NCI-H2081 treated with DMSO at 0.1 percent for 48 hours (cell line): Measurements from ENCODE around the gene E2F3.
A peak's percentile ranks its signal among the peaks of the same experiment; 100 is the strongest.
"Not testable (repeated sequence)": the region's sequence is repeated elsewhere in the genome, so short reads cannot be mapped to it uniquely, and the experiment has no call there.

ENCODE experiments used
- DNase-seq: peaks from one replicate; lab custom pipeline; 2025; lab: John Stamatoyannopoulos, UW

The E2F3 gene

DNA sequence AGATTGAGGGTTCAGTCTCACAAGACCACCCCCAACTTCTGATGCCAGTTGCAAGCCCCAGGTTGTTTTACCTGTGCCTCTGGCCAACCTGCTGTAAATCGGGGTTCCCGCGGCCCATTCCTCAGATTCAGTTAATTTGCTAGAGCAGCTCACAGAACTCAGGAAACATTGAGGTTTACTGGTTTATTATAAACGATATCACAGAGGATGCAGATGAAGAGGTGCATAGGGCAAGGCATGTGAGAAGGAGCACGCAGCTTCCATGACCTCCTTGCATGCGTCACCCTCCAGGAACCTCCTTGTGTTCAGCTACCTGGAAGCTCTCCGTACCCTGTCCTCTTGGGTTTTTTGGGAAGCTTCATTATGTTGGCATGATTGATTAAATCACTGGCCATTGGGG is 66.5 kb downstream of the E2F3 start:
- DNase-seq = no peak

DNA sequence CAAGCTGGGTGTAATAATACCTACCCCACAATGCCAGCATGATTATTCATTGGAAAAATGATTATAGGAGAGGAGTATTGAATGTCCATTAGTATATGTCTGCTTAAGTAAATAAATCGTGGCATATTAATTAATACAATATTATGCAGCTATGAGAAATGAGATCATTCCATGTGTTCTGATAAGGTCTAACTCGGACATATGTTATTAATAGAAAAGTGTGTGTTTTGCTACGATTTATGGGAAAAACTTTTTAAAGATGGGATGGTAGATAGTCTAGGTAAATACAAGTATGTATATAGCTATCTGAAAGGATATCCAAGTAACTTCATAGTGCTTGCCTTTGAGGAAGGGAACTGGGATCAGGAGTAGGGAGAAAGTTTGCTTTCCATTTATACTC is 71.1 kb downstream of the E2F3 start:
- DNase-seq = no peak

DNA sequence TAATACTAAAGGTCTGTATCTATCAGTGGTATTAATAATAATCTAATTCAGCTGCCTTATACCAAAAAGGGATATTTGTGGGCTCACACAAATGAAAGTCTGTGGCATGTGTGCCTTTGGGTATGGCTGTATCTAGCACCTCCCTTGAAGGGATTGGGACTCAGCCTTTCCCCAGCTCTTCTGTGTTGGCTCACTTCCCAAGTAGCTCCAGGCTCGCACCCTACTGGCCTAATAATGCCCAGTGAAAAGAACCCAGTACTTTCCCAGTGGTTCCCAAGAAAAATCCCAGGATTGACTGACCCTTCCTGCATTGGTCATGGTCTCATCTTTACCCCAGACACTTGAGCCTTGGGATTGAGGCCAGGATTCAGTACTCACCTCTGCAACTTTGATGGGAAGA is 71.8 kb downstream of the E2F3 start:
- DNase-seq = no peak

DNA sequence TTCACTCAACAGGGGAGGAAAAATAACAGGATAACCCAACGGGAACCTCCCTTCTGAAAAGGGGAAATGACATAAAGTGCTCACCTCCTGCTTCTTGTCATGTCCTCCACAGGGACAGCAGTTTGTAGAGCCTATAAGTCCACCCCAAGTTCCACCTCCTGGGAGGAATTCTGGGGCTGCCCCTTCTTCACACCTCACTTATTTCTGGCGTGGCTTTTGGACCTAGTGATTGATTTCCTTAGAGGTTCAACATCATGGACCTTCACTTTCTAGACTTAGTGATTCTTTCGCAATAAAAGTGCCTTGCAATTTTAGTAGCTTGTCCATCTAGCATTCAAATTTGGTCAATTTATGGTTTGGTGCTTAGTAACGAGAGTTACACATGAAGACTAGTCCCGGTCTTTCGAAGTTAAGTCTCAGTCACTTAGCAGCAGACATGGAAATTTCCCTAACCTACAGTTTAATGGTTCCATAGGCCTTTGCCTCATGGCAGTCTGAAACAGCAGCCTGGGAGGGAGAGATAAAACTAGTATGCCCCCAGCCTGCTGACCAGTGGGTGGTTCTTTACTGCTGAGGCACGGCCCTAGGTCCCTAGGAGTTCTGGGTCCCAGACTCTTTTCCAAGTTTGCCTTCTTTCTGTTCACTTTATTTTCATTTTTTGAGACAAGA is 73.3 kb downstream of the E2F3 start:
- no peak for DNase-seq

DNA sequence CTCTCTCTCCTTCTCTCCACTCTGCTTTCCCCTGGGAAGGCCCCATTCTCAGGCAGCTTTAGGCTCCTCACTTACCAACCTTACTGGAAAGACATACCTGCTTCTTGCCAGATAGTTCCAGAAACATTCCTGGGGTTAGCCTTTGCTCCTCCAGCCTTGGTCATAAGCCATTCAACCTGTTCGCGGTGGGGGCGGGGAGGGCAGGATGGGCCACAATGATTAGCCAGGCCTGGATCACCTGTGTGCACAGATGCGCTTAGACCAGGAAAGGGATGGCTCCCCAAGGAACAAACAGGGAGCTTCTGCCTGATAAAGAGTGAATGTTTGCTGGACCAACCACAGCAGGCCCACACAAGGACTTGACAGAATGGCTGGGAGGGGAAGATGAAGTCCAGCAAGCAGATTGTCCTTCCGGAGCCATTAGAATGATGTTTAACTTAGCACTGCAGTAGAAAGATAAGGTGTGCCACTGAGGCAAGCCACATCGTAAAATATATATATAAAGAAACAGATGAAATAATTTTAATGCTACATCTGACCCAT is 74.9 kb downstream of the E2F3 start:
- DNase-seq = no peak

DNA sequence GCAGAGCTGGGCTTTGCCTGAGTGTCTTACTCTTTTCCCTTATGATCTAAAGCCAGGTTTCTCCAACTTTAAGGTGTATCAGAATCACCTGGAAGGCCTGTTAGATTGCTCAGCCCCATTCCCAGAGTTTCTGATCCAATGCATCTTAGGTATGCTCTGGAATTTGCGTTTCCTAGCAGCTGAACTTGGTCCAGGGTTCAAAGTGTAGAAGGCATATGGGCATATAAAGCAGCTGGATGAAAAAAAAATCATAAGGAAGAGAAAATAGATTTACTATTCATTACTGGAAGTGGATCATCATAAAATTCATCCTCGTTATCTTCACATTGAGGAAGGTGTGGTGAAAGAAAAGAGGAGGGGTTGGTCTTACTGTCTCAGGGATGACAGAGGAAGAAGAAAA is 75.8 kb downstream of the E2F3 start:
- no peak for DNase-seq

DNA sequence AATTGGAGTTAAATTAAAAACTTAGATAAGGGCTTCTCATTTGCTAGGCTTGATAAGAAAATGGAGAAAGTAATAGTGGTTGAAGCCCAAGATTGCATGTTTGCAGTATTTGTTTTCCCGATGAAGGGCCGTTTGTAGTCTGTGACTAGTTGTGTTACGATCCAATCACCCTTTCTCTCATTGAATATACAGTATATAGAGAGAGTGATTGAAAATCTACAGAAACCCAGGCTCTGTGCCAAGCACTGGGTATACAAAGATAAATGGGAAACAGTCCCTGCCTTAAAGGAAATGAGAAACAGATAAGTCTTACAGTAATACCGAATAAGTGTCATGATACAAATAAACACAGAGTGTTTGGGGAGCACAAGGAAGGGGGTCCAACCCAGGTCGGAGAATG is 77.4 kb downstream of the E2F3 start:
- no peak for DNase-seq

DNA sequence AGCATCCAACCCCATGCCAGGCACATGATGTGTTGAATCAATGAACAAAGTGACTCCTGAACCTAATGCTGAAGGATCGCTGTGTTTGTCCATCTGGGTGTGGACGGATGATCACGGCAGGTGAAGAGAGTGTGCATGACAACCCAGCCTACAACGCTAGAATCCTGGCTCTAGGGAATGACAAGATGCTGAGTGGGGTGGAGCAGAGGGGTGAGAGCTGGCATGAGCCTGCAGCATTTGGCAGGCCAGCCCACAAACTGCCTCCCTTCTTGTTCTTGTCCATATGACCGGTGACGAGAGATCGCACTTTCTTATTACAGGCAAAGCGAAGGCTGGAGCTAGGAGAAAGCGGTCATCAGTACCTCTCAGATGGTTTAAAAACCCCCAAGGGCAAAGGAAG is 77.8 kb downstream of the E2F3 start:
- DNase-seq = no peak

DNA sequence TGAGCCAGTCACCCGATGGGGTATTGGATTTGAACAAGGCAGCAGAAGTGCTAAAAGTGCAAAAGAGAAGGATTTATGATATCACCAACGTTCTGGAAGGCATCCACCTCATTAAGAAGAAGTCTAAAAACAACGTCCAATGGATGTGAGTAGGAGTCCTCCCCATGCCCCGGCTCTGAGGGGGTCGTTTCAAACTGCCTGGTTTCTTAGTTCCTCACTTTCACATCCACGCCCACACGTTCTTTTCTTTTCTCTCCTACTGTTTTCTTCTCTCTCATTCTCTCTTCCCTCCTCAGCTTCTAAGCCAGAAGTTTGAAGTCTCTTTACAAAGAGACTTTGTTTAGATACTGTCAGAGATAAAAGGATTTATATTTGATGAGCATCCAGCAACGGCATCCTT is 79.6 kb downstream of the E2F3 start:
- DNase-seq = no peak

DNA sequence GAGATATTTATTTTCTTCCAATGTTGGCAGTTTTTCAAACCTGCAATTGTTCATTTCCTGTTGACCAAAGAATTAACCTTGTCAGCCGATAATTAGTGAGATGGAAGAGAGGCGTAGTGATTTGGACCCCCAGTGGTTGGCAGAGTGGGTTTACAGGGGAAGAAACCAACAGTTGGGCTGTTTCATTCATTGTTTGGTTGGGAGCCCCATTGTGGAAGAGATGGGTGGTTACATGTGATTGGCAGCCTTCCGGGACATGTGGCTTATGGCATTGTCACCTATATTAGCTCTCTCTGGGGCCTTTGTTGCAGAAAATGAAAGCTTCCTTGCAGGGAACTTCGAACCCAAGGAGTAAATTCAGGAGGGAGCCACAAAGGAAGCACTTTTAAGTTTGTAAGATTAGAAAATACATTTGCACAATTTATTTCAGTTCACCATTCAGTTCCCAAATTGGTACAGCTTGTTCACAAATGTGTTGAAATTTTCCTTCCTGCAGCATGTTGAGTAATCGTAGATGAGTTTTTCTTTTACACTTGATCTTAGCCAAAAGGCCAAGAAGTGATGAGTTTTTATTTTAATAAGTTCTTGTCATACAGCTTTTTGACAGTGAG is 82.3 kb downstream of the E2F3 start:
- DNase-seq = peak; percentile 67

DNA sequence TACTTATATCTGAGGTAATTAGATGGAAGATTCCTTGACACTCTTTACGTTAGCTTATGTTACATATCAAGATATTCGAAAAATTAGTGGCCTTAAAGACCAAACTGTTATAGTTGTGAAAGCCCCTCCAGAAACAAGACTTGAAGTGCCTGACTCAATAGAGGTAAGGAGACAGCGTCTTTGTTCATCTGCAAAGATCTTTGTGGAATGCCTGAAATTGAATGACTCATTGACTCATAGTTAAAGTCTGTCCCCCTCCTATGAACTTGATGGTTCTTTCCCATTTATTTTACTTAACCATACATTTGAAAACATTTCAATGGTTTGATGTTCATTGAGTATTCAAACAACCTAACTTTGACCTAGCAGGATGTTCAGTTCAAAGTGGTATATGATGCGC is 85.0 kb downstream of the E2F3 start:
- no peak for DNase-seq

DNA sequence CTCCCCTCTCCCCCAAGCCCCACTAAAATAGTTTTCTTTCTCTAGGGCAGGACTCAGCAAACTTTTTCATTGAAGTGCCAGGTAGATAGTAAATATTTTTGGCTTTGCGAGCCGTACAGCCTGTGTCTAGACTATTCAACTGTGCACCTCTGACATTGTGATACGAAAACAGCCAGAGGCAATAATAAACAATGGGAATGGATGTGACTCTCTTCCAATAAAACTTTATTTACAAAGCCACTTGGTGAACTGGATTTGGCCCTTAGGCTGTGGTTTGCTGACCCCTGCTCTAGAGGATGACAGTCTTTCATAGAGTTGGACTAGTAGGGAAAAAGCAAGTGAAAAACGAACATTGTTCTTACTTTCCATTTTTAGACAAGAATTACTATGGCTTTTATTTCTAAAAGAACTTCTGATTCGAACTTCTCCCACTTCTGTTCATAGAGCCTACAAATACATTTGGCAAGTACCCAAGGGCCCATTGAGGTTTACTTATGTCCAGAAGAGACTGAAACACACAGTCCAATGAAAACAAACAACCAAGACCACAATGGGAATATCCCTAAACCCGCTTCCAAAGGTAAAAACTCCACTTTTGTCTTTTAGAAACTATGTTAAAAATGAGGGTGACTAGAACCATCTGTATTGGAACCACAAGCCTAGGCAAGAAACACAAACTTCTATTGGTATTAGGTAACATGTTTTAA is 86.1 kb downstream of the E2F3 start:
- no peak for DNase-seq

DNA sequence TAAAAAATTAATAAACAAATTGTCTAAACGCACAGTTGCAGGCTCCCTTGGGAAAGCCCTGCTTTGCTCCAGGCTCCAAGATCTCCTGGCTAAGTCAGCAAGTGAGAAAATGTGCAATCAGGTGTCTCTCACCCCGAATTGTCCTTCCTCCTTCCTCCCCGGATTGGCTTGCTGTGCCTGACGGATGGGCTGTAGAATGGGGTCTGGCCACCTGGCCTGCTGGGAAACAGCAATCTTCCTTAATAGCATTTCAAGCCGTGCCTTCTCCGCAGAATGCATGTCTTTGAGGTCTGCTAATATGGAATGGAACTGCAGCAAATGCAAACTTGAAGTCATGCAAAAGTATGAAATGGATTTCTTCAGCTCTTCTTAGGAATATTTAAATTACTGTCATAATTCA is 88.9 kb downstream of the E2F3 start:
- DNase-seq = no peak

DNA sequence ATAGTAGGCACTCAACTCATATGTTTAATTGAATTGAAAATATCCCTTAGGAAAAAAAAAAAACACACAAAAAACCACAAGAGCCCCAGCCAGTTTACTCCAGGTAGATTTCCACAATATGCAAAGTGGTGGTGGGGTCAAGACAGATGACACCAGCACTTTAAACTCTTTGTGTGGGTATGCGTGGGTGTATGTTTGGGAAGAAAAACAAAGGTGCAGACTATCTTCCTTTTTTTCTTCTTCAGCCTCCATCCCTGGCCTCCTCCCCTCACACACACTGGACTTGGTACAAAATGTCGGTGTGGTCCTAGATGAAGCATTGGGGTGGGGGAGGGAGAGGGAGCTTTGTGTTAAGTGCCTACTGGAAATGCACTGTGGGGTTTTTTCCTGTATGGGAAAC is 90.4 kb downstream of the E2F3 start:
- no peak for DNase-seq

DNA sequence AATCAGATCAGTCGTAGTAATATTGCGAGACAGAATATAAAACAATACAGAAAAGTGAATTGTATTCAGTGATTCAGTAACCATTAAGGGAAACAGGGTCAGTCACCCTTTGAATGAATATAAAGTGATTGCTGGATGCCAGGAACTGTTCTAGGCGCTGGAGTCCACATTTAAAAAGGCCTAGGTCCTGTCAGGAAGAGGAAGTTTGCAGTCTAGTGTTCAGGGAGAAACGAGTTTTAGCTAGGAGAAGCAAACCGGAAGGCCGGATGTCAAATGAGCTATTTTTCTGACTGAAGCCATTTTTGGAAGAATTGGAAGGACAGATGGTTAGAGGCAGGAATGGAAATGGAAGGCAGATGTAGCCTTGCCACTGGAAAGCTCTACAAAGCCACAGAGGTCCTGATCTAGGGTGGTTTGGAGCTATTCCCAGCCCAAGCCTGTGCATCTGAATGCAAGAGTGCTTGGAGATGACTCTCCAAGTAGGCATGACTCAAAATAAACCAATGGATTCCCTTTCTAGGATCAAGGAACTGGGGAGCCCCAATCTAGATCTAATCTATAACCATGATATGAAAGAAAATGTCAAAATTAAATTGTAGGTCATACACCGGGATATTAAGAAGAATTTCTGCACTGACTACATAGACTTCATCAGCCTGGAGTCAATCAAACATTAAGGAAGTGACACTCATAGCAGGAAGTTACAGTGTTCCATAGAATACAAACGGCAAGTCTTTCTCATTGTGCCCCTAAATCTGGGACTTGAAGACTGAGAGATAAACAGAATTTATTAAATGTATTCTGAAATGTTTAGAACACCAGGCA is 95.7 kb downstream of the E2F3 start:
- no peak for DNase-seq

DNA sequence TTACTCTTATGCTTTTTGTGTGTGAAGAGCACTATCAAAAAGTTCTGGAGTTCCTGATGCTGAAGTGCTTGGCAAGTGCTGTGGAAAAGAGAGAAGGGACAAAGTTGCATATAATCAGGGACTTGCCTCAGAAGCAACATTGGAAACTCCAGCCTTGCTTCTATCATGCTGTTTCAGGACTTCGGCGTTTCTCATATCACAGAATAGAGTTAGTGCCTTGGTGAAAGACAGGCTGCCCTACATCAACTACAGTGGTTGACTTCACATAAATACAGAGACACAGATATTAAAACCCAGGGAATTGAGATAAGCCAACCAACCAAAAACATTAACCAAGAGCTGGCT is 96.3 kb downstream of the E2F3 start:
- DNase-seq = no peak

DNA sequence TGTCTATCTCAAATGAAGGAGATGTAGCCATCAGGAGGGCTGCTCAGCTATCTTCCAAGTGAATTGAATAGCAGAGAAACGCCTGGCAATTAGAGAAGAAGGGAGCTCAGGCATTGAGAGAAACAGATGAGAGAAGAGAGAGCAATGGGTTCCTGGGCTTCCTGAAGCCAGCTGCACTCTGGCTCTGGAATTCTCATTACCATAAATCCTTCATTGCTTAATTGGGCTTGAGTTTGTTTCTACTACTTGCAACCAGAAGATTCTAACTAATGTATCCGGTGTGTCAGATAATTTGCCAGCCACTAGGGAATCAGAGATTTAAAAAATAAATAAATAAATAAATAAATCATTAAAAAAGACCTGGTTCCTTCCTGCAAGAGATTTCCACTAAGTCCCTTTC is 107.5 kb downstream of the E2F3 start:
- DNase-seq = no peak

DNA sequence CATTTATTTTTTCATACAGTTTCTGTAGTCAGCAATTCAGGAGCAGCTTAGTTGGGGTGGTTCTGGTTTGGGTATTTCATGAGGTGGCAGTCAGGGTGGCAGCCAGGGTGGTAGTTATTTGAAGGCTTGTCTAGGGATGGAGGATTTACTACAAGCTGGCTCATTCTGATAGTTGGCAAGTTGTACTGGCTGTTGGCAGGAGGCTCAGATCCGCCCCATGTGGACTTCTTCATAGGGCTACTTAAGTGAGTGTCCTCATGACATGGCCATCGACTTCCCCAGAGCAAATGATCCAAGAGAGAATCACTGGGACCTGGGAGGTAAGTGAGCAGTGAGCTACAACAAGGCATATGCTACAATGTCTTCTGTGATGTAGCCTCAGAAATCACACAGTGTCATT is 110.2 kb downstream of the E2F3 start:
- no peak for DNase-seq

DNA sequence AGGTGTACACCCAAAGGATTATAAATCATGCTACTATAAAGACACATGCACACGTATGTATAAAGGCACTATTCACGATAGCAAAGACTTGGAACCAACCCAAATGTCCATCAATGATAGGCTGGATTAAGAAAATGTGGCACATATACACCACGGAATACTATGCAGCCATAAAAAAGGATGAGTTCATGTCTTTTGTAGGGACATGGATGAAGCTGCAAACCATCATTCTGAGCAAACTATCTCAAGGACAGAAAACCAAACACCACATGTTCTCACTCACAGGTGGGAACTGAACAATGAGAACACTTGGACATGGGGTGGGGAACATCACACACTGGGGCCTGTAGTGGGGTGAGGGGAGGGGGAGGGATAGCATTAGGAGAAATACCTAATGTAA is 123.5 kb downstream of the E2F3 start:
- DNase-seq = not testable (repeated sequence)

DNA sequence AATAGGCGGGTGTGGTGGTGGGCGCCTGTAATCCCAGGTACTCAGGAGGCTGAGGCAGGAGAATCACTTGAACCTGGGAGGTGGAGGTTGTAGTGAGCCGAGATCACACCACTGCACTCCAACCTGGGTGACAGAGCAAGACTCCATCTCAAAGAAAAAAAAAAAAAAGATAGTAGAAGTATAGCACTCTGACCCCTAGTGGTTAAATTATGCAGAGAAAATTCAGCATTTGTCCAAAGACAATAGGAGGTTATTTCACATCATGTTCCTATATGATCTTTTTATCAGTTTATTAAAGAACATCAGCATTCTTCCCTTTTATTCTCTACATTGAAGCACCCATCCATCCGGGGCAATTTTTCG is 127.4 kb downstream of the E2F3 start:
- DNase-seq = peak; percentile 59

DNA sequence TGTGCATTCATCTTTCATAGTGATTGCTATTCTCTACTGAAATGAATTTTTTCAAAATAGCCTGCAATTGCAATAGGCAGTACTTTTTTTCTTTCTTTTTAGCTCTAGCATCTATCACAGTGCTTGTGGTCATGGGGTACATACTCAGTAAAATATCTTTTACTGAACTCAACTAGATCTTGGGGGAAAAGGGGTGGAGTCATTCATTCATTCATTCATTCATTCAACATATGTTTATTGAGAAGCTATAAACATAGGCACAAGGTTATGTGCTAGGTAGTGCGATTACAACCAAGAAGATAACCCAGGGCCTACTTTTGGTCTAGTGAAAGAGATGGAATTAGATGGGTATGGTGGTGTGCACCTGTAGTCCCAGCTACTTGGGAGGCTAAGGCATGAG is 131.2 kb downstream of the E2F3 start:
- no peak for DNase-seq

DNA sequence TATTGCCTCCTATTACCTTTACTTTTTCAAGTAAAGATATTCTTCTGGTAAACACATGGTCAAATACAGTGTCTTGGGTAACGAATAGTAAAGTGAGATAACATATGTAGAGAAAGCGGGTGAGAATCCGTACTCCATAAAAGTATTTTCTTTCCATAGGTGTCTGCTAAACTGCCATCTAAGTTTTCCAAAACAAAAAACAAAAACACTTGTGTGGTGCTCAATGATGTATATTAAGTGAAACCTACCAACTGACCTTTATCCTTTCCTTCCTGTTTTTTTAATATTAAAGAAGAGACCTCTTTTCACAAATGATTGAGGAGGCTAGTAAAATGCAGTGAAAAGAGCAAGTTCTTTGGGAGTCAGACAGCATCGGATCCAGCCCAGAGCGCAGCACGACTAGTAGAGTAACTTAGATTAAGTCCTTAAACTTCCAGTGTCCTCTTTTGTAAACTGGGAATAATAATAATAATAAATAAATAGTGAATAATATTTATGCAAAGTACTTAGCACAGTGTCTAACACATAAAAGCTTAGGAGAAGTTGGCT is 132.1 kb downstream of the E2F3 start:
- DNase-seq = no peak
